Embryonic facial prominence (tissue), 1 donor: ENCODE results near the gene DMGDH.

Experiments
- DNase-seq: peaks from one replicate; pipeline ENCODE4 v3.0.0-alpha.2; 2016; ENCODE audit errors: extremely low spot score

DMGDH gene

GRCh38 chr5:79069488-79070349, at the start of gene DMGDH, which contains the start of gene BHMT2:
TSS of gene DMGDH (minus strand) at chr5:79069674. CDS start at chr5:79069620, 54 bp downstream.
TSS of gene BHMT2 (plus strand) at chr5:79069767. CDS start at chr5:79069783, 16 bp downstream.
- no peak for DNase-seq

GRCh38 chr5:79112703-79113058, 43.2 kb upstream of the DMGDH start:
- no peak for DNase-seq

GRCh38 chr5:79111960-79112702, 42.7 kb upstream of the DMGDH start:
- DNase-seq, result no peak

- DNase-seq, result no peak
These were observed 42.0 kb upstream of the DMGDH start, which contains the start of gene BHMT for GRCh38 chr5:79111387-79111959. TSS of gene BHMT (plus strand) at chr5:79111809. CDS start at chr5:79111886, 77 bp downstream.

GRCh38 chr5:79109527-79110492, 40.3 kb upstream of the DMGDH start:
- DNase-seq, result no peak

- no peak for DNase-seq
These were observed 39.3 kb upstream of the DMGDH start for GRCh38 chr5:79108792-79109191.

GRCh38 chr5:79108086-79108485, 38.6 kb upstream of the DMGDH start:
- DNase-seq, result no peak

- no peak for DNase-seq
These were observed 37.7 kb upstream of the DMGDH start for GRCh38 chr5:79107020-79107796.

- no peak for DNase-seq
These were observed 36.4 kb upstream of the DMGDH start for GRCh38 chr5:79105868-79106267.

- DNase-seq, result no peak
These were observed 24.3 kb upstream of the DMGDH start for GRCh38 chr5:79093762-79094161.

- no peak for DNase-seq
These were observed 21.6 kb upstream of the DMGDH start for GRCh38 chr5:79091064-79091463.

GRCh38 chr5:79088507-79088906, 19.0 kb upstream of the DMGDH start:
- no peak for DNase-seq

GRCh38 chr5:79086116-79086515, 16.6 kb upstream of the DMGDH start:
- no peak for DNase-seq

- no peak for DNase-seq
These were observed 12.3 kb upstream of the DMGDH start for GRCh38 chr5:79081779-79082178.

GRCh38 chr5:79080804-79081203, 11.3 kb upstream of the DMGDH start:
- no peak for DNase-seq

GRCh38 chr5:79077680-79078365, 8.3 kb upstream of the DMGDH start:
- DNase-seq, result no peak

- no peak for DNase-seq
These were observed 7.3 kb upstream of the DMGDH start for GRCh38 chr5:79076819-79077218.

GRCh38 chr5:79075646-79076426, 6.4 kb upstream of the DMGDH start:
- no peak for DNase-seq

GRCh38 chr5:79074641-79075040, 5.2 kb upstream of the DMGDH start:
- DNase-seq, result no peak
